ENCODE results near the gene ITGB1.
A peak's percentile ranks its signal among the peaks of the same experiment; 100 is the strongest.
"Not testable (repeated sequence)": the region's sequence is repeated elsewhere in the genome, so short reads cannot be mapped to it uniquely, and the experiment has no call there.

Gene ITGB1

DNA sequence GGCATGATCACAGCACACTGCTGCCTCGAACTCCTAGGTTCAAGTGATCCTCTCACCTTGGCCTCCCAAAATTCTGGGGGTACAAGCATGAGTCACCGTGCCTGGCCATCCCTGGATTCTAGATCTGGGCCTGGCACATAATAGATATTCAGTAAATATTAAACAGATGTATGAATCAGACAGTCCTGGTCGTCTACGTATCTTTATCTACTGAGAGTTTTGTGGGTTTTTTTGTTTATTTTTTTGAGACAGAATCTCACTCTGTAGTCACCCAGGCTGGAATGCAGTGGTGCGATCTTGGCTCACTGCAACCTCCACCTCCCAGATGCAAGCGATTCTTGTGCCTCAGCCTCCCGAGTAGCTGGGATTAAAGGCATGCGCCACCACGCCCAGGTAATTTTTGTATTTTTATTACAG is 24.3 kb upstream of the ITGB1 start:
- CTCF ChIA-PET: interaction anchor here (1.2 kb wide), 1 partner anchor 10 kb away, joined by 4 read pairs; no protein-coding TSS in a partner anchor

GRCh38 chr10:32981760-32982159 is 23.7 kb upstream of the ITGB1 start:
- CTCF ChIA-PET: interaction anchor here (0.7 to 1.6 kb wide), 3 partner anchors 11 to 23 kb away, joined by 3 to 5 read pairs (median 4); no protein-coding TSS in a partner anchor
- TF ChIP-seq CTCF (IDR thresholded peaks at IDR 0.05; ENCODE audit: insufficient read depth, low read length, missing control alignments): no peak
- POLR2A ChIA-PET: interaction anchor here (0.6 to 2.5 kb wide), 6 partner anchors 18 to 71 kb away, joined by 3 to 45 read pairs (median 6); no protein-coding TSS in a partner anchor
- DNase-seq (ENCODE audit: low read depth, low spot score): no peak
- H3K4me3 ChIP-seq (ENCODE audit: low read depth, low read length): no peak overlapping the region

More for the DNA sequence above, 24.3 kb upstream of the ITGB1 start:
- TF ChIP-seq CTCF (IDR thresholded peaks at IDR 0.05; ENCODE audit: insufficient read depth, low read length, missing control alignments): no peak
- no peak overlapping the region for H3K4me3 ChIP-seq (ENCODE audit: low read depth, low read length)
- no peak for DNase-seq (ENCODE audit: low read depth, low spot score)
- POLR2A ChIA-PET: interaction anchor here (1.3 to 1.9 kb wide), 4 partner anchors 13 to 44 kb away, joined by 4 to 6 read pairs (median 4); no protein-coding TSS in a partner anchor

DNA sequence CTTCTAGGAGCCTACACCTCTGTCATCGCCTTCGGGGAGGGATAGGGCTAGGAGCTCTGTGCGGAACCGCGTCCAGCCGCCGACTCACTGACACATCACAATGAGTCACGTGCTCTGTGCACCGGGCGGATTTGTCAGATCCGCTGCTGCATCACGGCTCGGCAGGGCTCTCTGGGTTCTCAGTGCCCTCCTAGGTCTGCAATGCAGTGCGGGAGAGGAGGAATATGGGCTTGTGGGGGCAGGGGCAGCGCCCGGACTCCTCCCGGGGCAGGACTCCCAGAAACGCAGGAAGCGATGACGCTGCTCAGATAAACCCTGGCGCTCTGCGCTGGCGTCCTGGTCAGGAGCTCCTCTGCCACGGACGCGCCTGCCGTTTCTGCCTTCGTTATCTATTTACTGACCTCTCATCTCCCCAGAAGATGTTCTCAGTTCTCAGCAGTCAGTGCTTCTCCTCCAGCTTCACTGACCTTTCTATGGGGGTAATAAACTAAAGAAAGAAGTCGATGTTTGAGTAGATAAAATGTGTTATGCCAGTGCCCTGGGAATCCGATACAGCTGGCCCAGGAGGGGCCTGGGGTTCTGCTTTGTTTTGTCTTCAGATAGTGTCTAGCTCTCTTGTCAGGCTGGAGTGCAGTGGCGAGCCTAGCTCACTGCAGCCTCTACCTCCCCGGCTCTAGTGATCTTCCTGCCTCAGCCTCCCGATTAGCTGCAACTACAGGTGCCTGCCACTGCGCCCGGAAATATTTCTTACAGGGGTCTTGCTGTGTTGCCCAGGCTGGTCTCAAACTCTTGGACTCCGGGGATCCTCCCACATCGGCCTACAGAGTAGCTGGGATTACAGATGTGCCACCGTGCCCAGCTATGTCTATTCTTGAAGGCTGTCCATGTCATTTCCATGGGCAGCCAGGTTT is 22.8 kb upstream of the ITGB1 start:
- DNase-seq (ENCODE audit: low read depth, low spot score): peak; percentile 97
- peak overlapping the region; percentile 45 for H3K4me3 ChIP-seq (ENCODE audit: low read depth, low read length)
- CTCF ChIA-PET: interaction anchor here (0.7 to 1.6 kb wide), 3 partner anchors 21 to 29 kb away, joined by 3 to 5 read pairs (median 3); no protein-coding TSS in a partner anchor
- TF ChIP-seq CTCF (IDR thresholded peaks at IDR 0.05; ENCODE audit: insufficient read depth, low read length, missing control alignments): no peak
- POLR2A ChIA-PET: interaction anchor here (0.5 to 2.5 kb wide), 13 partner anchors 9 to 385 kb away, joined by 3 to 45 read pairs (median 4); no protein-coding TSS in a partner anchor

GRCh38 chr10:32980242-32980557 is 22.2 kb upstream of the ITGB1 start:
- TF ChIP-seq CTCF (IDR thresholded peaks at IDR 0.05; ENCODE audit: insufficient read depth, low read length, missing control alignments): no peak
- peak overlapping the region; percentile 45 for H3K4me3 ChIP-seq (ENCODE audit: low read depth, low read length)
- CTCF ChIA-PET: interaction anchor here (1.0 to 1.6 kb wide), 2 partner anchors 22 to 29 kb away, joined by 3 to 5 read pairs; no protein-coding TSS in a partner anchor
- DNase-seq (ENCODE audit: low read depth, low spot score): no peak
- POLR2A ChIA-PET: interaction anchor here (0.7 to 2.5 kb wide), 9 partner anchors 9 to 42 kb away, joined by 4 to 45 read pairs (median 6); no protein-coding TSS in a partner anchor

DNA sequence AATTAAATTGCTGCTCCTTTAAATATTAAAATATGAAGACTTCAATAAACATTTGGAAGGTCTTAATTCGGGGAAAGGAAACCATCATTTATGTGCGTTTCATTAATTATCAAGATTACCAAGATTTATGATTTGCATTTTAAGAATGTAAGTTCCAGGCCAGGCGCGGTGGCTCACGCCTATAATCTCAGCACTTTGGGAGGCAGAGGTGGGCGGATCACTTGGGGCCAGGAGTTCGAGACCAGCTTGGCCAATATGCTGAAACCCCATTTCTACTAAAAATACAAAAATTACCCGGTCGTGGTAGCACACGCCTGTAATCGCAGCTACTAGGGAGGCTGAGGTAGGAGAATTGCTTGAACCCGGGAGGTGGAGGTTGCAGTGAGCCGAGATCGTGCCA is 21.7 kb upstream of the ITGB1 start:
- H3K4me3 ChIP-seq (ENCODE audit: low read depth, low read length); CTCF ChIA-PET; DNase-seq (ENCODE audit: low read depth, low spot score): not testable (repeated sequence)
- POLR2A ChIA-PET: interaction anchor here (0.7 to 2.5 kb wide), 8 partner anchors 8 to 29 kb away, joined by 4 to 45 read pairs (median 6); no protein-coding TSS in a partner anchor

DNA sequence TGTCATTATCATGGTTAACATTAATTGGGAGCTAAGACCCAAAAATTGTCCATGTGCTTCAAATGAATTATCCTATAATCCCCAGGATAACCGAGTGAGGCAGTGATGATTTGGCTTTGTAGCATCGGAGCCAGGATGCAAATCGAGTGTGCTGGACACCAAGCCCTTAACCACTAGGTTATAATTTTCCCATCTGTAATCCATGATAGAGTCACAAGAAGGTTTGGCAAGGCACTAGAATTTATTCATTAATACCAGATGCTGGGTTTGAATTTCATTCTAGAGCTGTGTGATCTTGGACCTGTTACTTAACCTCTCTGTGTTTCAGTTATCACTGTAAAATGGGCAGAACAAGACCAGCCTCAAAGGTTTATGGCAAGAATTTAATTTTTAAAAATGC is 21.0 kb upstream of the ITGB1 start:
- TF ChIP-seq CTCF (IDR thresholded peaks at IDR 0.05; ENCODE audit: insufficient read depth, low read length, missing control alignments): no peak
- DNase-seq (ENCODE audit: low read depth, low spot score): no peak
- no peak overlapping the region for H3K4me3 ChIP-seq (ENCODE audit: low read depth, low read length)
- POLR2A ChIA-PET: no interaction called here
- CTCF ChIA-PET: no interaction called here

GRCh38 chr10:32977846-32978809 is 20.1 kb upstream of the ITGB1 start:
- H3K4me3 ChIP-seq (ENCODE audit: low read depth, low read length); POLR2A ChIA-PET; DNase-seq (ENCODE audit: low read depth, low spot score): not testable (repeated sequence)
- CTCF ChIA-PET: interaction anchor here (0.9 kb wide), 1 partner anchor 31 kb away, joined by 3 read pairs; no protein-coding TSS in a partner anchor

Data from AG04449 (cell line).